Embryonic facial prominence (tissue), 1 donor: ENCODE data around the gene ZDHHC5.
"Not testable (repeated sequence)": the region's sequence is repeated elsewhere in the genome, so short reads cannot be mapped to it uniquely, and the experiment has no call there.

Source experiments
- DNase-seq: peaks from one replicate; pipeline ENCODE4 v3.0.0-alpha.2; 2016; ENCODE audit errors: extremely low spot score

Gene ZDHHC5

GRCh38 chr11:57644748-57645688 lies 22.9 kb upstream of the ZDHHC5 start:
- peak; percentile 36 for DNase-seq

GRCh38 chr11:57645689-57646085 lies 22.2 kb upstream of the ZDHHC5 start:
- no peak for DNase-seq

GRCh38 chr11:57646194-57646798 lies 21.6 kb upstream of the ZDHHC5 start:
- no peak for DNase-seq

- DNase-seq, result peak; percentile 6
These were observed 21.1 kb upstream of the ZDHHC5 start for GRCh38 chr11:57646799-57647303.

- no peak for DNase-seq
These were observed 20.5 kb upstream of the ZDHHC5 start for GRCh38 chr11:57647372-57647771.

GRCh38 chr11:57647960-57648800 lies 19.7 kb upstream of the ZDHHC5 start:
- DNase-seq, result no peak

- DNase-seq, result peak; percentile 6
These were observed 18.8 kb upstream of the ZDHHC5 start for GRCh38 chr11:57648801-57649735.

GRCh38 chr11:57649826-57650738 lies 17.8 kb upstream of the ZDHHC5 start, which contains the start of gene YPEL4:
TSS of gene YPEL4 (minus strand) at chr11:57649912. CDS start at chr11:57647107, 2,805 bp downstream.
- DNase-seq, result peak; percentile 9

GRCh38 chr11:57650739-57651090 lies 17.2 kb upstream of the ZDHHC5 start:
- DNase-seq, result no peak

GRCh38 chr11:57651408-57651807 lies 16.5 kb upstream of the ZDHHC5 start:
- DNase-seq, result no peak

GRCh38 chr11:57652230-57652629 lies 15.7 kb upstream of the ZDHHC5 start:
- DNase-seq, result not testable (repeated sequence)

- no peak for DNase-seq
These were observed 15.3 kb upstream of the ZDHHC5 start for GRCh38 chr11:57652662-57653061.

GRCh38 chr11:57653163-57653562 lies 14.8 kb upstream of the ZDHHC5 start:
- no peak for DNase-seq

- DNase-seq, result no peak
These were observed 11.1 kb upstream of the ZDHHC5 start for GRCh38 chr11:57656885-57657193.

GRCh38 chr11:57657194-57658022 lies 10.5 kb upstream of the ZDHHC5 start, which contains the start of gene CLP1:
TSS of gene CLP1 (plus strand) at chr11:57657762. CDS start at chr11:57659477, 1,715 bp downstream.
- peak; percentile 95 for DNase-seq

GRCh38 chr11:57658023-57658361 lies 9.9 kb upstream of the ZDHHC5 start:
- DNase-seq, result no peak

- DNase-seq, result no peak
These were observed 8.2 kb upstream of the ZDHHC5 start for GRCh38 chr11:57659669-57660068.

- no peak for DNase-seq
These were observed 5.0 kb upstream of the ZDHHC5 start for GRCh38 chr11:57662893-57663292.

GRCh38 chr11:57663975-57664374 lies 3.9 kb upstream of the ZDHHC5 start:
- no peak for DNase-seq
